ENCODE results near the gene CLK3.

GRCh38 chr15:74669627-74670026, 54.0 kb downstream of the CLK3 start:
- TF ChIP-seq CTCF (IDR thresholded peaks at IDR 0.05) (no peak), MYC (IDR thresholded peaks at IDR 0.05; ENCODE audit: borderline replicate concordance, low read length) (no peak)
